Stimulated activated naive B cell treated with anti-CD40 and anti-IgM and Interleukin-4, amounts not matched to agents 10 μg/mL and 1 μg/mL and 100 μg/mL, for 72 hours (primary cell): Measurements from ENCODE around the gene RRAGD.

Source experiments
- ATAC-seq, 2 donors: fragments of 150-1000 bp; cut with Tn5 transposase; replicated peaks; 2 replicates each; pipeline ENCODE4 v1.10.0; 2021; ENCODE audit warnings: moderate library complexity in 1 of 2
- DNase-seq: peaks from one replicate; pipeline ENCODE4 v3.0.0; 2021
- H3K27ac Mint-ChIP-seq: one replicate; pipeline ENCODE4 v1.8.0; 2022; ENCODE audit warnings: mild to moderate bottlenecking, mixed read lengths
- H3K27me3 Mint-ChIP-seq, 2 donors: one replicate each; pipeline ENCODE4 v1.8.0; 2022; ENCODE audit warnings: mixed read lengths in 2 of 2
- H3K36me3 Mint-ChIP-seq, 2 donors: one replicate each; pipeline ENCODE4 v1.8.0; 2022; ENCODE audit warnings: mixed read lengths in 2 of 2, mild to moderate bottlenecking in 1 of 2
- H3K4me1 Mint-ChIP-seq, 2 donors: one replicate each; pipeline ENCODE4 v1.8.0; 2022; ENCODE audit warnings: mixed read lengths in 2 of 2, mild to moderate bottlenecking in 1 of 2
- H3K4me3 Mint-ChIP-seq, 2 donors: one replicate each; pipeline ENCODE4 v1.8.0; 2022; ENCODE audit warnings: mild to moderate bottlenecking in 2 of 2, mixed read lengths in 2 of 2, moderate library complexity in 1 of 2
- H3K9me3 Mint-ChIP-seq, 2 donors: one replicate each; pipeline ENCODE4 v1.8.0; 2022; ENCODE audit warnings: mixed read lengths in 2 of 2, mild to moderate bottlenecking in 1 of 2

Gene RRAGD

GRCh38 chr6:89378628-89379027, 33.4 kb downstream of the RRAGD start:
- Mint-ChIP-seq H3K27ac (no peak overlapping the region), H3K27me3 (no peaks in the 10 kb centered on the region), H3K4me3 (no peak overlapping the region), H3K36me3 (peaks cover 20 to 23% of the 10 kb centered on the region in 2 donors), H3K9me3 (no peaks in the 10 kb centered on the region), H3K4me1 (peaks cover 16 to 38% of the 10 kb centered on the region in 2 donors)
- ATAC-seq (no peak), DNase-seq (no peak)

DNA sequence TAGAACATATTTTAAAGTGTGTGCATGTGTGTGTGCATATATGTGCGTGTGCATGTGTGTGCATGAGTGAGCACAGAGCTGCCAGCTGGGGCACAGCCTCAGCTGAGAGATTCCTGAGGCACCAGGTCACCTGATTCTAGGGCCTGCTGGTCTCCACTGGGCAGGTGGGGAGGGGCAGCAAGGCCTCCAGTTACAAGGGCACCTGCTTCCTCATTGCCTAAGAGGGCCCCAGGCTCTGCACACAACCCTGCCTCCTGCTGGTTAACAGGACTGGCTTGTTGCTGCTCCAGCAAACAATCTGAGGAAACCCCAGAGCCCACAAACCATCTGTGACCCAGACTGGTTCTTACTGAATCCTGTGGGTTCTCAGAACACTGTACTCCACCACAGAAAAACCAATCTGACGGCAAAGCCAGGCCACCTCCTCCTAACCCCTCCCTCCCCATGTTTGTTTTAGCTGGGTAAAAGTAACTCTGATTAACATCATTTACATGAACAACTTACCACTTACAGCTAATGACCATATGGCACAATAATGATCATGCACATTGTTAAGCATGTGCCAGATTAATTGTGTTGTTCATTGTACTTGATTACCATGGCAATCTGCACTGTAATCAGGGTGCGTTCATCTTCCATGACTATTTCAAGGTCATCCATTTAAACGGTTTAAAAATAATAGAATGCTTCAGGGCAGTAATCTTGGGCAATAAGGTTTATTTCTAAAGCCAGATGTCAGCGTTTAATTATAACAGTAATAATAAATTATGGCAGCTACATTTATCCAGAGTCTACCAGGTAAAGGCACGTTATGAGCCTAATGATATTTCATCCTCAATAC, 36.4 kb downstream of the RRAGD start:
- Mint-ChIP-seq H3K27ac (peak overlapping the region; percentile 37), H3K27me3 (no peaks in the 10 kb centered on the region), H3K9me3 (no peaks in the 10 kb centered on the region), H3K4me3 (no peak overlapping the region), H3K36me3 (peaks cover 22% of the 10 kb centered on the region in 2 donors), H3K4me1 (peaks cover 19 to 39% of the 10 kb centered on the region in 2 donors)
- peak; percentile 92 to 94 for ATAC-seq
- peak; percentile 75 for DNase-seq

GRCh38 chr6:89372506-89372901, 39.6 kb downstream of the RRAGD start:
- Mint-ChIP-seq H3K27me3 (no peaks in the 10 kb centered on the region), H3K4me3 (no peak overlapping the region), H3K4me1 (peaks cover 13 to 29% of the 10 kb centered on the region in 2 donors), H3K36me3 (peaks cover 18 to 23% of the 10 kb centered on the region in 2 donors), H3K27ac (no peak overlapping the region), H3K9me3 (no peaks in the 10 kb centered on the region)
- ATAC-seq: peak; percentile 6 to 12
- no peak for DNase-seq

- peak; percentile 78 to 82 for ATAC-seq
- no peak overlapping the region for H3K4me3 Mint-ChIP-seq
- peak overlapping the region; percentile 47 for H3K27ac Mint-ChIP-seq
Observed at GRCh38 chr6:89371849-89372505, 40.1 kb downstream of the RRAGD start.

GRCh38 chr6:89368999-89369398, 43.1 kb downstream of the RRAGD start:
- H3K4me1 Mint-ChIP-seq: peaks cover 10 to 21% of the 10 kb centered on the region in 2 donors
- peaks cover 18 to 20% of the 10 kb centered on the region in 2 donors for H3K36me3 Mint-ChIP-seq
- H3K27me3 Mint-ChIP-seq: no peaks in the 10 kb centered on the region
- no peak overlapping the region for H3K4me3 Mint-ChIP-seq
- ATAC-seq: no peak
- no peak for DNase-seq
- H3K9me3 Mint-ChIP-seq: no peaks in the 10 kb centered on the region
- H3K27ac Mint-ChIP-seq: no peak overlapping the region

More at GRCh38 chr6:89371849-89372505, 40.1 kb downstream of the RRAGD start:
- peak; percentile 77 for DNase-seq
- Mint-ChIP-seq H3K4me1 (peaks cover 13 to 29% of the 10 kb centered on the region in 2 donors), H3K36me3 (peaks cover 18 to 23% of the 10 kb centered on the region in 2 donors), H3K9me3 (no peaks in the 10 kb centered on the region), H3K27me3 (no peaks in the 10 kb centered on the region)

DNA sequence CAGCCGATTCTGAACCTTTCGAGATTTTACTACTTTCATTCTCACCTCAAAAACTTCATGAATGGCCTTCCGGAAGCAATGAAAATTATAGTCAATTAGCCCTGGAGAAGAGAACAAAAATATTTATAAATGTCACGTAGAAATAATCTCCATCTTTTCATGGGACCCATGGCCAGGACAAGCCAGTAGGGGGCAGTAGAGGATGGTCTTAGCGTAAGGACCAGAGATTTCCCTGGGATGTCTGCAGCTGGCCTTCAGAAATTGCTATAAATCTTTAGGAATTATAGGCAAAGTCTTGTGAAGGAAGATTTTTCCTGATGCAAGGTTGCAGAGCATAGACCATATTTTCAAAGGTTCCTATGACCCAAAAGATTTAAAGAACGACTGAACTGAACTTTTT, 44.0 kb downstream of the RRAGD start:
- ATAC-seq (no peak), DNase-seq (no peak)
- Mint-ChIP-seq H3K27me3 (no peaks in the 10 kb centered on the region), H3K4me3 (no peak overlapping the region), H3K9me3 (peaks cover 0 to under 1% of the 10 kb centered on the region in 2 donors), H3K36me3 (peaks cover 15 to 18% of the 10 kb centered on the region in 2 donors), H3K4me1 (peaks cover 10 to 23% of the 10 kb centered on the region in 2 donors), H3K27ac (no peak overlapping the region)

DNA sequence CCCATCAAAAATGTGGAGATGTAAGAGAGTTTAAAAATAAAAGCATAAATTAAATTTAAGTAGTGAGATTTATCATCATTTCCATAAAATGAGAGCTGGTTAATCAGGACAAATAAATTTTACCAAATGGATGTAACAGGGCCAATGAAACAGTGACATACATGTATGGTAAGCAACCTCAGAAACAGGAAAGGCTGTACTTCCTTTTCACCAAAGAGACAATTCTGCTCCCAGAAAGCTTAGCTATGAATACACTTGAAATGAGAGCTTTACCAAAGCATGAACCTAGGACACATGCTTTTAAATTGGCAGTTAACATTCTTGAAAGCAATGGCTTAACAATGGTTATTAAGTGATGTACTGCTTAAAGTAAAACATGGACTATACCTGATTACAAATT, 47.5 kb downstream of the RRAGD start:
- Mint-ChIP-seq H3K9me3 (peaks cover 1 to 3% of the 10 kb centered on the region in 2 donors), H3K36me3 (peaks cover 13 to 14% of the 10 kb centered on the region in 2 donors), H3K27me3 (no peaks in the 10 kb centered on the region), H3K27ac (no peak overlapping the region), H3K4me1 (peaks cover 12 to 29% of the 10 kb centered on the region in 2 donors), H3K4me3 (no peak overlapping the region)
- ATAC-seq: no peak
- DNase-seq: no peak

DNA sequence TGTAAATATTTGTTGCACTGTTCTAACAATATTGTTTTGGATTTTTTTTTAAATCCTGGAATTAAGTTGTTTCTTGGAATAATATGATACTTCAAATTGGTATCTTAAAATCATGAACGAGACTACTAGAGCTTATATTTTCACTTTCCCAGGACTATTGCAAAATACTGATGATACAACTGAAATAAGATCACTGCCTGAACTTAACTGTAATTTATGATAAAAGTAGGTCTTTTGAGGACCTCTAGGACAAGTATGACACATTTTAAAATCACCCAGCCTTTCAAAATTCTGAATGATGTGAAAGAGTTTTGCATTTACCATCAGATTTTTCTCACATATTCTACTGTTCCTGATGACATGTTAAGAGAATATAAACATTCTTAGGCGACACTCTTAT, 50.9 kb downstream of the RRAGD start:
- no peak overlapping the region for H3K27ac Mint-ChIP-seq
- H3K4me1 Mint-ChIP-seq: peaks cover 21 to 56% of the 10 kb centered on the region in 2 donors
- no peaks in the 10 kb centered on the region for H3K27me3 Mint-ChIP-seq
- H3K4me3 Mint-ChIP-seq: no peak overlapping the region
- H3K36me3 Mint-ChIP-seq: peaks cover 10 to 13% of the 10 kb centered on the region in 2 donors
- no peak for ATAC-seq
- H3K9me3 Mint-ChIP-seq: peaks cover 1 to 3% of the 10 kb centered on the region in 2 donors
- DNase-seq: no peak

GRCh38 chr6:89360415-89360999, 51.6 kb downstream of the RRAGD start:
- peak overlapping the region; percentile 82 for H3K27ac Mint-ChIP-seq
- H3K9me3 Mint-ChIP-seq: peaks cover 1 to 3% of the 10 kb centered on the region in 2 donors
- peaks cover 21 to 55% of the 10 kb centered on the region in 2 donors for H3K4me1 Mint-ChIP-seq
- DNase-seq (no peak), ATAC-seq (peak; percentile 71 to 77)
- H3K27me3 Mint-ChIP-seq: no peaks in the 10 kb centered on the region
- H3K4me3 Mint-ChIP-seq: peak overlapping the region; percentile 43 to 51
- H3K36me3 Mint-ChIP-seq: peaks cover 6 to 9% of the 10 kb centered on the region in 2 donors

GRCh38 chr6:89359561-89359960, 52.5 kb downstream of the RRAGD start:
- peaks cover 22 to 56% of the 10 kb centered on the region in 2 donors for H3K4me1 Mint-ChIP-seq
- no peaks in the 10 kb centered on the region for H3K27me3 Mint-ChIP-seq
- no peak for ATAC-seq
- H3K36me3 Mint-ChIP-seq: peaks cover 6 to 9% of the 10 kb centered on the region in 2 donors
- H3K4me3 Mint-ChIP-seq: peak overlapping the region in 1 of 2 donors; percentile 8
- DNase-seq: no peak
- H3K9me3 Mint-ChIP-seq: peaks cover 1 to 3% of the 10 kb centered on the region in 2 donors
- H3K27ac Mint-ChIP-seq: peak overlapping the region; percentile 63

- peaks cover 2% of the 10 kb centered on the region in 2 donors for H3K36me3 Mint-ChIP-seq
- H3K4me1 Mint-ChIP-seq: peaks cover 28 to 67% of the 10 kb centered on the region in 2 donors
- DNase-seq (no peak), ATAC-seq (peak; percentile 34 to 37)
- no peaks in the 10 kb centered on the region for H3K27me3 Mint-ChIP-seq
- peak overlapping the region; percentile 80 to 84 for H3K4me3 Mint-ChIP-seq
- H3K9me3 Mint-ChIP-seq: peaks cover 0 to 1% of the 10 kb centered on the region in 2 donors
- H3K27ac Mint-ChIP-seq: peak overlapping the region; percentile 90
Observed at GRCh38 chr6:89357390-89357789, 54.7 kb downstream of the RRAGD start.

DNA sequence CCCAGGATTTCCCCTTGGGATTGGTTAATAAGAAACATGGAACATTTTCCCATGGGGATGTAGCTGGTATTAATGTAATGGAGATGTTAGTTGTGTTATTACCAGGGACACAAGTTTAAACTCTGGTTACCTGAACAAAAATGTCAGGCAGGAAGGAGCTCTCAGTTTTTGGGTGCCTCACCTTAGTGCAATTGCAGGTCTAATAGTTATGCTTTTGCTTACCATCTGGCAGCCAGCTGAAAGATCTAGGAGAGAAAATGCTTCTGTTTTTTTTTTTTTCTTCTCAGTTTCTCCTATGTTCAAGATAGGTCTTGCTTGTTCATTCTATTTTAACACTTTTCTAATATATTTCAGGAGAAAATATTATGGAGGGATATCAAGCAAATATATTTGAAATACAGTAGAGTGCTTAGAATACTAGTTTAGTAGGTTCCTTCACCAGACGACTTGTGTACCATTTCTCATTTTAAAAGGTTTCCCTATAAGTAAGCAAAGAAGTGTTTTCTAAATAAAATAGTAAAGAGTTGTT, 55.4 kb downstream of the RRAGD start:
- Mint-ChIP-seq H3K27ac (peak overlapping the region; percentile 90), H3K9me3 (peaks cover 0 to 1% of the 10 kb centered on the region in 2 donors), H3K4me3 (no peak overlapping the region), H3K27me3 (no peaks in the 10 kb centered on the region), H3K4me1 (peaks cover 28 to 71% of the 10 kb centered on the region in 2 donors), H3K36me3 (peaks cover 3% of the 10 kb centered on the region in 2 donors)
- DNase-seq (no peak), ATAC-seq (no peak)

DNA sequence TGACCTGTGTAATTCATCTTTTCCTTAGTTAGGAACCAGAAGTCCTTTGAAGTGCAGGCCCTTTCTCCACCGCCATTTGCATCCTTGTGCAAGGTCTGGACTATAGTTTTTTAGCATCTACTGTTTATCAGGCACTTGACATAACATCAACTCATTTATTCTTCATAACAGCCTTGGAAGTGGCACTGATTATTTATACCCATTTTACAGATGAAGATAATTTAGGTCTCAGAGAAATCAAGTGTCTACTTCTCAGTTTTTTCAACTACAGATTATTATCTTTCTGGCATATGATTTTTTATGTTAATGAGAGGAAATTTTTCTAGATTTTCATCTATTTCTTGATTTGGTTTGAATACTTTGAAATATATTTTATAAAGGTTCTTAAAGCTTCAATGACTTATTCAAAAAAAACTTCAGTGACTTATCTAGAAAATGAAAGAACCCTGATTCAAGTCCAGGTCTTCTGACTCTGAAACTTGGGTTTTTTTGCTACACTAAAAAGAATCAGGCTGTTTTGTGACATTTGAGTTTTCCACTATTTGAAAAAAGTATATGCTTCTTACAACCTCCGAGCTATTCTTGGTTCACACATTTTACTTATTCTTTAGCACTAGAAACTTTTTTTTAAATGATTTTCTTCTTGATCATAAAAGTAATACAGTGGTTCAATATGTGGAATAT, 56.4 kb downstream of the RRAGD start:
- ATAC-seq: no peak
- no peak overlapping the region for H3K27ac Mint-ChIP-seq
- H3K36me3 Mint-ChIP-seq: peaks cover 3% of the 10 kb centered on the region in 2 donors
- H3K4me3 Mint-ChIP-seq: no peak overlapping the region
- peaks cover 0 to 1% of the 10 kb centered on the region in 2 donors for H3K9me3 Mint-ChIP-seq
- DNase-seq: no peak
- peaks cover 32 to 67% of the 10 kb centered on the region in 2 donors for H3K4me1 Mint-ChIP-seq
- H3K27me3 Mint-ChIP-seq: no peaks in the 10 kb centered on the region
